HL-60 (cell line): Measurements from ENCODE around the gene NFIA.

Source experiments
- DNase-seq, 2 experiments: peaks; one replicate each; pipeline ENCODE4 v3.0.0-alpha.2; 2010 to 2020; ENCODE audit warnings: low read depth in 1 of 2, low spot score in 1 of 2
- H3K27ac ChIP-seq: fragments of 250-450 bp; sonication (Bioruptor Pico); replicated peaks from 2 replicates; pipeline ENCODE4 v1.5.1; 2020; ENCODE audit warnings: mild to moderate bottlenecking, moderate library complexity
- H3K27me3 ChIP-seq: fragments of 250-450 bp; sonication (Bioruptor Pico); 2 replicates; pipeline ENCODE4 v1.5.1; 2021; ENCODE audit warnings: mild to moderate bottlenecking, moderate library complexity; ENCODE audit not compliant: insufficient read depth, poor library complexity, severe bottlenecking
- H3K4me3 ChIP-seq: replicated peaks from 2 replicates; pipeline ENCODE4 v1.5.1; 2011; ENCODE audit warnings: mild to moderate bottlenecking, control low read depth, low read length; ENCODE audit not compliant: insufficient read depth
- CTCF ChIP-seq: IDR thresholded peaks from one replicate; pipeline ENCODE4 v1.5.1; 2011; ENCODE audit warnings: low read length, control low read depth, inconsistent platforms; ENCODE audit not compliant: insufficient read depth
- GABPA ChIP-seq: IDR thresholded peaks from 2 replicates; pipeline ENCODE4 v1.6.1; 2012; ENCODE audit warnings: low read depth
- POLR2AphosphoS5 ChIP-seq: IDR thresholded peaks from 2 replicates; pipeline ENCODE4 v1.6.1; 2012; ENCODE audit warnings: low read depth
- SPI1 ChIP-seq: IDR thresholded peaks from 2 replicates; pipeline ENCODE4 v1.6.1; 2012; ENCODE audit warnings: low read depth, mild to moderate bottlenecking, borderline replicate concordance
- TF ChIP-seq, protein P1 (sequence below): IDR thresholded peaks from 2 replicates; pipeline ENCODE4 v1.6.1; 2012; ENCODE audit warnings: low read depth; ENCODE audit not compliant: insufficient replicate concordance

NFIA gene

GRCh38 chr1:61140778-61141177 is 58.4 kb downstream of the NFIA start:
- no peak overlapping the region for H3K27ac ChIP-seq
- peak; percentile 33 to 35 for DNase-seq

DNA sequence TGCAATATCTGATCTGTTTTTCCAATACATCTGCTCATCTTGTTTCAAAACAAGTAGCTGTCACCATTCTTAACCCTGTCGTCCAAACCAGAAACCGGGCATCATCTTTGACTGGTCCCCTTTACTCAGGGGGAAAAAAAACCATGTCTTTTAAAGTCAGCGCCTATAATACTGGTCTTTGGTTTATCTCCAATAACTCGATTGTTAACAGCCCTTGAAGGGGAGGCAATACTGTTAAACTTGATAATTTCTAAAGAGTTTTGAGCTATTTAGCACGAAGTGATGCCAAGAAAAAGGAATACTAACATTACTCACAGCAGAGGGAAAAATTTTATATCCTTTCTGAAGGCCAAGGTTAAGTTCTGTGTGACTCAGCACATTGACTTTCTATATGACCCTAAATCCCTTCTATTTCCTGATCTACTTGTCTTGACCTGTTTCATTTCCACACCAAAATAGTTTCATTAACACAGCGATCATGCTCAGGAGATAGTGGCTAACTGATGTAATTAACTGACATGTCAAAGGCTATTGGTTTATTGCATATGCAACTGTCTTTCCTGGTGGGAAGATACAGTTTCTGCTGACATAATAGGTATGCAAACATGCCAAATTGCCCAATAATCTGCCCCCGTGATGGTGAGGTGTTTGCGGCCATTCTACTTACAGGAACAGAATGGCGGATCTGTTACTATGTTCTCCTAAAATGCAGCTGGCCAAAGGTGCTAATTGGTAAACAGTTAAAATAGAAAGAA is 59.1 kb downstream of the NFIA start:
- no peaks in the 10 kb centered on the region for H3K27me3 ChIP-seq
- no peak overlapping the region for H3K4me3 ChIP-seq
- TF ChIP-seq, protein P1, sequence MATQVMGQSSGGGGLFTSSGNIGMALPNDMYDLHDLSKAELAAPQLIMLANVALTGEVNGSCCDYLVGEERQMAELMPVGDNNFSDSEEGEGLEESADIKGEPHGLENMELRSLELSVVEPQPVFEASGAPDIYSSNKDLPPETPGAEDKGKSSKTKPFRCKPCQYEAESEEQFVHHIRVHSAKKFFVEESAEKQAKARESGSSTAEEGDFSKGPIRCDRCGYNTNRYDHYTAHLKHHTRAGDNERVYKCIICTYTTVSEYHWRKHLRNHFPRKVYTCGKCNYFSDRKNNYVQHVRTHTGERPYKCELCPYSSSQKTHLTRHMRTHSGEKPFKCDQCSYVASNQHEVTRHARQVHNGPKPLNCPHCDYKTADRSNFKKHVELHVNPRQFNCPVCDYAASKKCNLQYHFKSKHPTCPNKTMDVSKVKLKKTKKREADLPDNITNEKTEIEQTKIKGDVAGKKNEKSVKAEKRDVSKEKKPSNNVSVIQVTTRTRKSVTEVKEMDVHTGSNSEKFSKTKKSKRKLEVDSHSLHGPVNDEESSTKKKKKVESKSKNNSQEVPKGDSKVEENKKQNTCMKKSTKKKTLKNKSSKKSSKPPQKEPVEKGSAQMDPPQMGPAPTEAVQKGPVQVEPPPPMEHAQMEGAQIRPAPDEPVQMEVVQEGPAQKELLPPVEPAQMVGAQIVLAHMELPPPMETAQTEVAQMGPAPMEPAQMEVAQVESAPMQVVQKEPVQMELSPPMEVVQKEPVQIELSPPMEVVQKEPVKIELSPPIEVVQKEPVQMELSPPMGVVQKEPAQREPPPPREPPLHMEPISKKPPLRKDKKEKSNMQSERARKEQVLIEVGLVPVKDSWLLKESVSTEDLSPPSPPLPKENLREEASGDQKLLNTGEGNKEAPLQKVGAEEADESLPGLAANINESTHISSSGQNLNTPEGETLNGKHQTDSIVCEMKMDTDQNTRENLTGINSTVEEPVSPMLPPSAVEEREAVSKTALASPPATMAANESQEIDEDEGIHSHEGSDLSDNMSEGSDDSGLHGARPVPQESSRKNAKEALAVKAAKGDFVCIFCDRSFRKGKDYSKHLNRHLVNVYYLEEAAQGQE: no peak
- no peak for TF ChIP-seq GABPA
- no peak for TF ChIP-seq CTCF
- TF ChIP-seq POLR2AphosphoS5: no peak
- TF ChIP-seq SPI1: no peak
- peak in 1 of 2 experiments; percentile 59 for DNase-seq
- no peak overlapping the region for H3K27ac ChIP-seq

More at GRCh38 chr1:61140778-61141177, 58.4 kb downstream of the NFIA start:
- H3K4me3 ChIP-seq: no peak overlapping the region
- TF ChIP-seq CTCF: no peak
- TF ChIP-seq GABPA: no peak
- peak; percentile 54; the same call in 1 of the 2 replicates for TF ChIP-seq POLR2AphosphoS5
- TF ChIP-seq, protein P1: no peak
- TF ChIP-seq SPI1: no peak
- H3K27me3 ChIP-seq: no peaks in the 10 kb centered on the region

- Histone ChIP-seq H3K27me3 (no peaks in the 10 kb centered on the region), H3K27ac (no peak overlapping the region), H3K4me3 (no peak overlapping the region)
- TF ChIP-seq GABPA (no peak), SPI1 (no peak), CTCF (no peak), POLR2AphosphoS5 (no peak)
- TF ChIP-seq, protein P1: no peak
- no peak for DNase-seq
Measured at GRCh38 chr1:61142043-61142440, 59.7 kb downstream of the NFIA start.
